Endothelial cell of umbilical vein (primary cell): ENCODE data around the gene TNFRSF11A. TPM values are rescaled to one million over a fixed set of nuclear protein-coding genes. Genes with fewer than 3 reads are reported as not detected.

Source experiments
- BruUV-seq: library from RNA; stranded (reverse); fragments of 400-500 nt; replicated peaks from 2 replicates; lab custom pipeline; 2021; lab: Mats Ljungman, UMichigan
- CTCF ChIA-PET: fragments of 300-600, 350-600 bp; sonication (Branson Sonifier 250); formaldehyde crosslinking; loops from one replicate; lab custom pipeline; 2021; ENCODE audit warnings: antibody characterized with exemption, inconsistent platforms; lab: Charles Lee
- POLR2A ChIA-PET: fragments of 300-600, 350-600 bp; sonication (Branson Sonifier 250); formaldehyde crosslinking; loops from one replicate; lab custom pipeline; 2021; ENCODE audit warnings: antibody characterized with exemption, inconsistent platforms; lab: Charles Lee
- DNase-seq: peaks from one replicate; pipeline ENCODE4 v3.0.0-alpha.2; 2011; ENCODE audit warnings: low read depth, low spot score
- FAIRE-seq: peaks from 2 replicates; lab custom pipeline; 2011; peaks lifted over from hg19 to GRCh38; lab: Jason Lieb, UNC
- H2AFZ ChIP-seq: 2 replicates; pipeline ENCODE4 v1.6.0; 2012; ENCODE audit warnings: low read depth, low read length, control low read depth, inconsistent platforms
- H3K27ac ChIP-seq: 2 replicates; pipeline ENCODE4 v1.5.1; 2011; ENCODE audit warnings: low read depth, mild to moderate bottlenecking, control low read depth, low read length, moderate library complexity; ENCODE audit not compliant: insufficient read depth
- H3K27me3 ChIP-seq, 2 experiments: 2 replicates each; pipeline versions ENCODE4 v1.6.0 to v1.6.1; 2011; ENCODE audit warnings: low read length in 2 of 2, mixed read lengths in 1 of 2; ENCODE audit not compliant: control insufficient read depth in 2 of 2, insufficient read depth in 2 of 2
- H3K36me3 ChIP-seq, 2 experiments: 2 replicates in 1 of 2; 3 replicates in 1 of 2; pipeline ENCODE4 v1.5.1; 2011; ENCODE audit warnings: low read length in 2 of 2, mild to moderate bottlenecking in 1 of 2, moderate library complexity in 1 of 2; ENCODE audit not compliant: control insufficient read depth in 2 of 2, insufficient read depth in 2 of 2; ENCODE audit errors: extremely low read depth in 1 of 2
- H3K4me1 ChIP-seq: 3 replicates; pipeline ENCODE4 v1.5.1; 2011; ENCODE audit warnings: mild to moderate bottlenecking, low read length; ENCODE audit not compliant: control insufficient read depth, insufficient read depth; ENCODE audit errors: extremely low read depth
- H3K4me2 ChIP-seq: 2 replicates; pipeline ENCODE4 v1.6.1; 2011; ENCODE audit warnings: low read length, control low read depth, mixed read lengths; ENCODE audit not compliant: insufficient read depth
- H3K4me3 ChIP-seq, 3 experiments: fragments of 200-600 bp in 1 of 3; sonication (generic), shearing (Covaris generic) in 1 of 3; replicated peaks in 1 of 3; 2 replicates each; pipeline ENCODE4 v1.5.1; 2011 to 2016; ENCODE audit warnings: control low read depth in 3 of 3, low read length in 3 of 3, mild to moderate bottlenecking in 2 of 3, inconsistent platforms in 1 of 3, low read depth in 1 of 3, moderate library complexity in 1 of 3; ENCODE audit not compliant: insufficient read depth in 1 of 3
- H3K79me2 ChIP-seq: 2 replicates; pipeline ENCODE4 v1.6.0; 2012; ENCODE audit warnings: low read length, inconsistent platforms; ENCODE audit not compliant: control insufficient read depth, insufficient read depth
- H3K9ac ChIP-seq: replicated peaks from 2 replicates; pipeline ENCODE3; 2011; ENCODE audit warnings: low read length, control low read depth; ENCODE audit not compliant: insufficient read depth; ENCODE audit errors: extremely low read depth
- H3K9me1 ChIP-seq: replicated peaks from 3 replicates; pipeline ENCODE4 v1.6.0; 2011; ENCODE audit warnings: mild to moderate bottlenecking, low read length; ENCODE audit not compliant: control insufficient read depth, insufficient read depth; ENCODE audit errors: extremely low read depth
- H3K9me3 ChIP-seq: replicated peaks from 2 replicates; pipeline ENCODE4 v1.5.1; 2012; ENCODE audit warnings: low read length, inconsistent platforms; ENCODE audit not compliant: control insufficient read depth, insufficient read depth
- H4K20me1 ChIP-seq: replicated peaks from 2 replicates; pipeline ENCODE3; 2011; ENCODE audit warnings: mild to moderate bottlenecking, low read length; ENCODE audit not compliant: control insufficient read depth, insufficient read depth; ENCODE audit errors: extremely low read depth
- CTCF ChIP-seq, 2 donors: IDR thresholded peaks; 1 replicate in 1 of 2; 2 replicates in 1 of 2; pipeline ENCODE4 v1.5.1; 2011; ENCODE audit warnings: low read length in 2 of 2, mild to moderate bottlenecking in 2 of 2, moderate library complexity in 2 of 2, control low read depth in 1 of 2, inconsistent platforms in 1 of 2, low read depth in 1 of 2; ENCODE audit not compliant: insufficient read depth in 1 of 2; ENCODE audit errors: extremely low read depth in 1 of 2
- EZH2 ChIP-seq: IDR thresholded peaks from 2 replicates; pipeline ENCODE4 v1.6.1; 2012; ENCODE audit warnings: borderline replicate concordance, low read depth, mild to moderate bottlenecking, moderate library complexity, low read length, inconsistent platforms; ENCODE audit not compliant: severe bottlenecking
- FOS ChIP-seq: IDR thresholded peaks from 2 replicates; pipeline ENCODE4 v1.6.1; 2011; ENCODE audit warnings: mild to moderate bottlenecking, low read length, moderate library complexity, borderline replicate concordance; ENCODE audit not compliant: insufficient read depth
- GATA2 ChIP-seq: IDR thresholded peaks from 2 replicates; pipeline ENCODE4 v1.7.0; 2011; ENCODE audit warnings: low read depth, mild to moderate bottlenecking, moderate library complexity, mixed read lengths, low read length; ENCODE audit not compliant: insufficient read length, insufficient read depth
- JUN ChIP-seq: IDR thresholded peaks from 2 replicates; pipeline ENCODE4 v1.6.1; 2011; ENCODE audit warnings: borderline replicate concordance, low read depth; ENCODE audit not compliant: insufficient read length, insufficient read depth
- MAX ChIP-seq: IDR thresholded peaks from 2 replicates; pipeline ENCODE4 v1.6.1; 2011; ENCODE audit not compliant: insufficient read depth, insufficient read length
- MYC ChIP-seq: IDR thresholded peaks from one replicate; pipeline ENCODE4 v1.6.1; 2011; ENCODE audit warnings: mild to moderate bottlenecking, low read depth, low read length
- POLR2A ChIP-seq: IDR thresholded peaks from 2 replicates; pipeline ENCODE4 v1.6.1; 2012; ENCODE audit warnings: low read depth, mild to moderate bottlenecking, control low read depth, low read length
- POLR2AphosphoS5 ChIP-seq: IDR thresholded peaks from 2 replicates; pipeline ENCODE4 v1.6.1; 2012; ENCODE audit warnings: low read depth, mild to moderate bottlenecking, control low read depth, low read length, moderate library complexity; ENCODE audit not compliant: insufficient read depth
- dilution Hi-C: fragments of 300-500 bp; cut with MboI; formaldehyde crosslinking; loops from one replicate; pipeline ENCODE4 v1.15.0; 2019; ENCODE audit warnings: low sequenced_read_pairs; ENCODE audit not compliant: extremely low pct_ligation_motif_present
- intact Hi-C: fragments of 100-400 bp; cut with micrococcal nuclease; formaldehyde crosslinking; loops from one replicate; pipeline ENCODE4 v1.10.0; 2022
- polyA plus RNA-seq, 4 experiments: library from polyadenylated mRNA; depleted of rRNA in 3 of 4; stranded (reverse) in 3 of 4; unstranded in 1 of 4; fragments of >200 nt; gene quantifications; 2 replicates each; pipeline versions ENCODE4 v1.2.1 to v1.2.3, GENCODE V29; 2011 to 2012; ENCODE audit warnings: missing spikeins in 1 of 4
- total RNA-seq: library from RNA; stranded (reverse); gene quantifications from 2 replicates; pipeline ENCODE4 v1.2.3, GENCODE V29; 2021

TNFRSF11A gene
- total and polyA plus RNA-seq, 2 donors (not counting 3 experiments of a cell fraction or from before 2014, with no cell fraction given) = 10.4 to 11.1 TPM

GRCh38 chr18:62418258-62418657 is 93.1 kb downstream of the TNFRSF11A start:
- BruUV-seq = no TSS peak
- Histone ChIP-seq H2AFZ (no peak overlapping the region), H3K4me3 (no peak overlapping the region), H3K27me3 (peaks cover 2 to 3% of the 10 kb centered on the region in 2 experiments), H3K27ac (no peak overlapping the region), H3K36me3 (no peaks in the 10 kb centered on the region), H3K9ac (no peak overlapping the region), H3K4me2 (no peak overlapping the region), H3K4me1 (peaks cover 17% of the 10 kb centered on the region), H3K9me1 (no peaks in the 10 kb centered on the region), H3K79me2 (no peaks in the 10 kb centered on the region), H3K9me3 (no peaks in the 10 kb centered on the region), H4K20me1 (no peaks in the 10 kb centered on the region)
- dilution Hi-C loops (no loop called here), intact Hi-C loops (no loop called here)
- FAIRE-seq (no peak), DNase-seq (no peak)
- ChIA-PET CTCF (interaction anchor here (0.8 kb wide), 2 partner anchors 14 to 95 kb away, joined by 3 to 4 read pairs; no protein-coding TSS in a partner anchor), POLR2A (no interaction called here)
- TF ChIP-seq POLR2A (no peak), CTCF (IDR thresholded peaks at IDR 0.05; ENCODE audit: extremely low read depth in 1 of 2, insufficient read depth in 1 of 2, low read depth in 1 of 2, low read length in 2 of 2) (no peak), FOS (no peak), POLR2AphosphoS5 (no peak), MYC (no peak), MAX (no peak), JUN (no peak), GATA2 (no peak), EZH2 (no peak)
